HG02840 (cell line): ENCODE data around the gene LRRFIP2.
"Not testable (repeated sequence)": the region's sequence is repeated elsewhere in the genome, so short reads cannot be mapped to it uniquely, and the experiment has no call there.

Experiments
- ATAC-seq: cut with Tn5 transposase; IDR thresholded peaks from one replicate; pipeline ENCODE4 v1.9.1; 2021; ENCODE audit warnings: mild to moderate bottlenecking, moderate library complexity, moderate number of reproducible peaks; ENCODE audit not compliant: unreplicated experiment, low FRiP score

The LRRFIP2 gene

GRCh38 chr3:37122069-37122468 lies 52.3 kb downstream of the LRRFIP2 start:
- ATAC-seq: not testable (repeated sequence)

- ATAC-seq: no peak
Measured at GRCh38 chr3:37118163-37118562, 56.2 kb downstream of the LRRFIP2 start.

GRCh38 chr3:37117548-37117947 lies 56.8 kb downstream of the LRRFIP2 start:
- ATAC-seq: no peak

- no peak for ATAC-seq
Measured at GRCh38 chr3:37116998-37117397, 57.4 kb downstream of the LRRFIP2 start.

- ATAC-seq: no peak
Measured at GRCh38 chr3:37115446-37115845, 58.9 kb downstream of the LRRFIP2 start.

- no peak for ATAC-seq
Measured at GRCh38 chr3:37114251-37115145, 59.9 kb downstream of the LRRFIP2 start.

GRCh38 chr3:37112987-37113386 lies 61.4 kb downstream of the LRRFIP2 start:
- ATAC-seq: no peak

- no peak for ATAC-seq
Measured at GRCh38 chr3:37111199-37111598, 63.2 kb downstream of the LRRFIP2 start.

GRCh38 chr3:37107846-37108245 lies 66.5 kb downstream of the LRRFIP2 start:
- no peak for ATAC-seq

- no peak for ATAC-seq
Measured at GRCh38 chr3:37103103-37103808, 71.1 kb downstream of the LRRFIP2 start.

- no peak for ATAC-seq
Measured at GRCh38 chr3:37100411-37100810, 74.0 kb downstream of the LRRFIP2 start.

GRCh38 chr3:37099469-37099868 lies 74.9 kb downstream of the LRRFIP2 start:
- no peak for ATAC-seq

- no peak for ATAC-seq
Measured at GRCh38 chr3:37098884-37099283, 75.5 kb downstream of the LRRFIP2 start.

GRCh38 chr3:37097776-37098175 lies 76.6 kb downstream of the LRRFIP2 start:
- no peak for ATAC-seq

- no peak for ATAC-seq
Measured at GRCh38 chr3:37096975-37097374, 77.4 kb downstream of the LRRFIP2 start.

GRCh38 chr3:37096288-37096687 lies 78.1 kb downstream of the LRRFIP2 start:
- ATAC-seq: no peak

GRCh38 chr3:37094636-37095035 lies 79.7 kb downstream of the LRRFIP2 start:
- ATAC-seq: no peak

- ATAC-seq: no peak
Measured at GRCh38 chr3:37093481-37093880, 80.9 kb downstream of the LRRFIP2 start.

GRCh38 chr3:37092484-37092883 lies 81.9 kb downstream of the LRRFIP2 start:
- no peak for ATAC-seq

- ATAC-seq: no peak
Measured at GRCh38 chr3:37087870-37088269, 86.5 kb downstream of the LRRFIP2 start.

- no peak for ATAC-seq
Measured at GRCh38 chr3:37086918-37087317, 87.5 kb downstream of the LRRFIP2 start.

- no peak for ATAC-seq
Measured at GRCh38 chr3:37082317-37082716, 92.1 kb downstream of the LRRFIP2 start.
